ENCODE measurements around the gene CTDSPL2. TPM values are rescaled to one million over a fixed set of nuclear protein-coding genes. Genes with fewer than 3 reads are reported as not detected.
A peak's percentile ranks its signal among the peaks of the same experiment; 100 is the strongest.
"Not testable (repeated sequence)": the region's sequence is repeated elsewhere in the genome, so short reads cannot be mapped to it uniquely, and the experiment has no call there.

Gene CTDSPL2
- total RNA-seq, 1 experiment from 2014 or later = 76.1 TPM

GRCh38 chr15:44537735-44538240, 110.4 kb downstream of the CTDSPL2 start:
- peak; percentile 76 for DNase-seq (ENCODE audit: low spot score)

- no peak for DNase-seq (ENCODE audit: low spot score)
These were observed 114.0 kb downstream of the CTDSPL2 start for GRCh38 chr15:44541282-44541958.

GRCh38 chr15:44542596-44542995, 115.2 kb downstream of the CTDSPL2 start:
- no peak for DNase-seq (ENCODE audit: low spot score)

DNA sequence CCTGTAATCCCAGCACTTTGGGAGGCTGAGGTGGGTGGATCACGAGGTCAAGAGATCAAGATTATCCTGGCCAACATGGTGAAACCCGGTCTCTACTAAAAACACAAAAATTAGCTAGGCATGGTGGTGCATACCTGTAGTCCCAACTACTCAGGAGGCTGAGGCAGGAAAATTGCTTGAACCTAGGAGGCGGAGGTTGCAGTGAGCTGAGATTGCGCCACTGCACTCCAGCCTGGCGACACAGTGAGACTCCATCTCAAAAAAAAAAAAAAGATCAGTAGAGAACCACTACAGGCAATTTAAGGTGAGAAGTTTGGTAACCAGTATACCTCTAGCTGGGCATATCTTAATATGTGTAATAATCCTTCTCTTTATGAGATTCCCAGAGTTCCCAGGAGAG, 117.3 kb downstream of the CTDSPL2 start:
- not testable (repeated sequence) for DNase-seq (ENCODE audit: low spot score)

DNA sequence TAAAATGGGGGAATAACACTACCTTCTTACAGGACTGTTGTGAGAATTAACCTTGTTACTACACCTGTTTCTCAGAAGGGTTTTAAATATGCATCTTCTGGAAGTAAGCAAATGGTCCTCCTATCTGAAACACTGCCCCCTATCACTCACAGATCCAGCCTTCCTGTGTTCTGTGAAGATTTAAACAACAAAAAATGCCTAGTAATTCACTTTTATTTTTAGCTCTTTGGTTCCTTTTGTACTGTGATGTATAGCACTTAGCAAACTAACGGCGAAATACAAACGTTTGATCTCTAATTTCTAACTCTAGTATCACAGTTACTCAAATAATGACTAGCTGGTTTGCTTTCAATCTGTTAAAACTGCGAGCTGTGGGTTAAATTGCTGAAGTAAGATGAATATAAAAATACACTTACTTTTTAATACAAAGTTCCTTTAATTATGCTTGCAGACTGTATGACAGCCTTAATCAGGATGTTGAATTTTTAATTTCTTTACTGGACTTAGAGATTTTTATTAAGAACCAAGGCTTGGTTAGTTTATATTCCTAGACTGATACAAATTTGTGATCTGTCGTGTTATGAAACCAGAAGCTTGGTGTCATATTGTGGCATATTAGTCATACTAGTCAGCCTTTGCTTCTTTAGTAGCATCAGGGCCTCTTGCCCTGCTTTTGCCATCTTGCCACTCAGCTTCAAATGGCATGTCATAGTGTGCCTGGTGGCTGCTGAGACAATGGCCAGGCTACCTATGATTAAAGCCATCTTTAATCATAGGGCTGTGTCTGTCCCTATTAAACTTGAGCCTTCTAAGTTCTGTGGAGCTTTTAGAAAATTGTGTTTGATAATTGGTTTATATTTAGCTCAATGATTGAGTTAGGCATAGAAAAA, 118.7 kb downstream of the CTDSPL2 start:
- DNase-seq (ENCODE audit: low spot score) = peak; percentile 38

- DNase-seq (ENCODE audit: low spot score) = not testable (repeated sequence)
These were observed 121.7 kb downstream of the CTDSPL2 start for GRCh38 chr15:44549152-44549551.

DNA sequence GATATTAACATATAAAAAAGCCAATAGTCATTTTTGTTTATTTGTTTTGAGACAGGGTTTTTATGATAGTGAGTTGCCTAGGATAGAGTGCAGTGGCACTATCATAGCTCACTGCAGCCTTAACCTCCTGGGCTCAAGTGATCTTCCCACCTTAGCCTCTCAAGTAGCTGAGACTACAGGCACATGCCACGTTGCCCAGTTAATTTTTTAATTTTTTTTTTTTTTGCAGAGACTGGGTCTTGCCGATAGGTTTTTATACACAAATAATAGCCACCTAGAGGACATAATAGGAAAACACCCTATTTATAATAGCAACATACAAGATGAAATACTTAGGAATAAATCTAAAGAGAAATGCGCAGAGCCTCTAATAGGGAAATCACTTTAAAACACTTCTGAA, 122.8 kb downstream of the CTDSPL2 start:
- peak; percentile 58 for DNase-seq (ENCODE audit: low spot score)

DNA sequence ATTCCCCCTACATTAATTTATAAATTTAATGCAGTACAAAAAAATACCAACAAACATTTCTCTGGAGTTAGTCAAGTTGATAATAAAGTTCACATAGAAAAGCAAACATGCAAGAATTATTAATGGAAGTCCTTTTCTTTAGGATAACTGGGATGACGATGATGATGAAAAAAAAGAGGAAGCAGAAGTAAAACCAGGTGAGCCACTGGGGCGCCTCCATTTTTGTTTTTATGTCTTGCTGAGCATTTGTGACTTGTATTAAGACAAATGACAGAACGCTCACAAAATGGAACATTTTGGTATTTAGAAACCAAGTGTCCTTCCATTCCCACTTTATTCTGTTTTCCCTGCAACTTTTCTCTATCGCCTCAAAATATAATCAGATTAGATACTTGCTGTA, 123.3 kb downstream of the CTDSPL2 start:
- DNase-seq (ENCODE audit: low spot score) = no peak

GRCh38 chr15:44554934-44555723, 127.7 kb downstream of the CTDSPL2 start:
- no peak for DNase-seq (ENCODE audit: low spot score)

DNA sequence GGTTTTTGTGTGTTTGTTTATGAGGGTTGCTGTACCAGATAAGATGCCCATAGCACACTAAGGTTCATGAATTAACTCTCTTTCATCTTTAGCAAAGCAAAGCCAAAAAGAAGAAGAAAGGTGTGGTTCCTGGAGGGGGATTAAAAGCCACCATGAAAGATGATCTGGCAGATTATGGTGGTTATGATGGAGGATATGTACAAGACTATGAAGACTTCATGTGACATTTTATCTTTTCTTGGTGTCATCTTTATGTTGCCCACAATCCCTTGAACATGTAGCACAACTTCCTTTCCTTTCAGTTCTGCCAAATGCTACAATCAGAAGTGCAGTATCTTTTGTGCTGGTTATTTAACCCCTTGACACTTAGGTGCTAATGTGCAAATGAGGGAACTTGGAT, 133.5 kb downstream of the CTDSPL2 start:
- DNase-seq (ENCODE audit: low spot score) = not testable (repeated sequence)

GRCh38 chr15:44565387-44566154, 138.1 kb downstream of the CTDSPL2 start:
- DNase-seq (ENCODE audit: low spot score) = no peak

DNA sequence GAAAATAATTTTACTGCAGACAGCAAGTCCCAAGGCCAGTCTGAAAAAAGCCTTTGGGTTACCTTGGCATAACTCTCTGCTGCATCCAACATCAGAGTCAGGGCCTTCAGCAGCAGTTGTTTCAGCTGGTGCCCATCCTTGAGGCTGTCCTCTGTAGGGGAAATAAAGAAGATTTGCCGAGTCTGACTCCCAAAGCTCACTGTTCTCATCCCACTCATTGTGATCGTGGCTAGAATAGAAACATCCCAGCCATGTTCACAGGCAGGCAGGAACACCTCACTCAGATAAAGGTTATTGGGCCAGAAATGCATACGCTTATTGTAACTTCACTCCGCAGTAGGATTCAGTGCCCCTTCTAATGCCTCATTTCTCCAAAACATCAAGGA, 138.7 kb downstream of the CTDSPL2 start:
- no peak for DNase-seq (ENCODE audit: low spot score)

DNA sequence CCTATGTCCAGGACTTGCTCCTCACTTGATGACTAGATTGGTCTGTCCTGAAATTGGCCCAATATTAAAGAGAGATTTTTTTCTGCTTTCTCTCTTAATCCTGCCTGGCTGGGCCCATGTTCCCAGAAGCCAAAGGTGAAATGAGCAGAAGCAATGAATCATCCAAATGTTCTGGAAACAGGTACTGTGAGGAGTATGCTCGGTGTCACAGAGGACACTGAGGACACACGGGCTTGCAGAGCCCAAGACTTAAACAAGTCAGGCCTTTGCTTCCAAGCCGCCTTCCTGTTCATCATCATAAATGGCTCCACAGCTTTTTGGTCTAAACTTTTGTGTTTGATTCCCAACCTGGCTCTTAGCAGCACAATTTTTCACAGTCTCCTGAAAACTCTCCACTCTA, 140.9 kb downstream of the CTDSPL2 start:
- no peak for DNase-seq (ENCODE audit: low spot score)

- DNase-seq (ENCODE audit: low spot score) = no peak
These were observed 141.9 kb downstream of the CTDSPL2 start for GRCh38 chr15:44569316-44569715.

GRCh38 chr15:44570361-44570760, 142.9 kb downstream of the CTDSPL2 start:
- no peak for DNase-seq (ENCODE audit: low spot score)

GRCh38 chr15:44573386-44573785, 146.0 kb downstream of the CTDSPL2 start:
- DNase-seq (ENCODE audit: low spot score) = no peak

DNA sequence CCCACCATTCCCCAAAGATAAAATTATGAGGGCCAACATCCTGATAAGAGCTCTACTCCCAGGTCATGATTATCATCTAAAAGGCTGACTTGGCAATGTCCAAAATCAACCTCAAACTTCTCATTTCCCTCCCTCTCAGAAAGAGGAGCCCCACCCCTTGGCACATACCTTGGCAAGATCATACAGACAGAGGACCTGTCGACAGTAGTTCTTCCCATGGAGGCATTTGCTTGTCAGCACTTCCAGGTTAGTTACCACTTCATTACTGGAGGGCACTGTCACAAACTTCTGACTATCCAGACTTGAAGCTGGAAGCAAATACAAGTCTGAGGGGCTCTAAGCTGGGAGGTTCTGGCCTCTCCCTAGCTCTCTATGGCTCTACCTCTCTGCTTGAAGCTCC, 147.3 kb downstream of the CTDSPL2 start:
- no peak for DNase-seq (ENCODE audit: low spot score)
